HFFc6 (cell line): Measurements from ENCODE around the gene LAMA1. TPM values are rescaled to one million over a fixed set of nuclear protein-coding genes. Genes with fewer than 3 reads are reported as not detected.

Experiments used
- DNase-seq: peaks from one replicate; pipeline ENCODE4 v3.0.0-alpha.2; 2018
- H3K27ac Mint-ChIP-seq: 2 replicates; pipeline ENCODE4 v1.8.0; 2020; ENCODE audit warnings: mild to moderate bottlenecking, mixed read lengths
- H3K27me3 Mint-ChIP-seq: 2 replicates; pipeline ENCODE4 v1.8.0; 2021; ENCODE audit warnings: mild to moderate bottlenecking, moderate library complexity, mixed read lengths; ENCODE audit not compliant: insufficient read depth
- H3K36me3 Mint-ChIP-seq: 2 replicates; pipeline ENCODE4 v1.8.0; 2021; ENCODE audit warnings: low read depth, mixed read lengths
- H3K4me1 Mint-ChIP-seq: 2 replicates; pipeline ENCODE4 v1.8.0; 2020; ENCODE audit warnings: low read depth, mixed read lengths
- H3K4me3 Mint-ChIP-seq: 2 replicates; pipeline ENCODE4 v1.8.0; 2020; ENCODE audit warnings: mild to moderate bottlenecking, moderate library complexity, mixed read lengths
- H3K9me3 Mint-ChIP-seq: 2 replicates; pipeline ENCODE4 v1.8.0; 2020; ENCODE audit warnings: mild to moderate bottlenecking, mixed read lengths
- CTCF ChIP-seq: fragments of 200-600 bp; sonication (generic); IDR thresholded peaks from 2 replicates; pipeline ENCODE4 v1.5.0; 2021; ENCODE audit warnings: antibody characterized with exemption, mild to moderate bottlenecking
- total RNA-seq, 6 experiments: library from RNA; stranded (reverse); fragmentation: NEBNext Ultra II Directional; extraction: Animal tissue kit (Norgen Biotek cat#: 25700); gene quantifications; 2 replicates in 1 of 6; 3 replicates in 5 of 6; pipeline ENCODE4 v1.2.3, GENCODE V29; 2021

LAMA1 gene
- total RNA-seq, 6 experiments from 2014 or later, result 0.12 to 1.5 (median 0.16) TPM

- peaks cover 4% of the 10 kb centered on the region; the same call in 1 of the 2 replicates for H3K36me3 Mint-ChIP-seq
- no peak for DNase-seq
- H3K4me3 Mint-ChIP-seq, result no peak overlapping the region
- peaks cover 3% of the 10 kb centered on the region; the same call in 1 of the 2 replicates for H3K27me3 Mint-ChIP-seq
- H3K4me1 Mint-ChIP-seq, result peaks cover 14% of the 10 kb centered on the region; the same call in 1 of the 2 replicates
- peaks cover 9% of the 10 kb centered on the region for H3K9me3 Mint-ChIP-seq
- no peak overlapping the region for H3K27ac Mint-ChIP-seq
- TF ChIP-seq CTCF, result no peak
These were observed 81.8 kb downstream of the LAMA1 start for GRCh38 chr18:7035807-7036206.

- H3K4me3 Mint-ChIP-seq, result no peak overlapping the region
- DNase-seq, result no peak
- H3K27me3 Mint-ChIP-seq, result peaks cover 3% of the 10 kb centered on the region; the same call in 1 of the 2 replicates
- no peak overlapping the region for H3K27ac Mint-ChIP-seq
- peaks cover 9% of the 10 kb centered on the region for H3K9me3 Mint-ChIP-seq
- peaks cover 14% of the 10 kb centered on the region; the same call in 1 of the 2 replicates for H3K4me1 Mint-ChIP-seq
- peaks cover 4% of the 10 kb centered on the region; the same call in 1 of the 2 replicates for H3K36me3 Mint-ChIP-seq
- TF ChIP-seq CTCF, result no peak
These were observed 82.7 kb downstream of the LAMA1 start for GRCh38 chr18:7034924-7035323.

- no peak for DNase-seq
- no peaks in the 10 kb centered on the region; the same call in 1 of the 2 replicates for H3K4me1 Mint-ChIP-seq
- H3K9me3 Mint-ChIP-seq, result peaks cover 5% of the 10 kb centered on the region; the same call in 1 of the 2 replicates
- no peak for TF ChIP-seq CTCF
- H3K27me3 Mint-ChIP-seq, result no peaks in the 10 kb centered on the region
- H3K36me3 Mint-ChIP-seq, result peaks cover 4% of the 10 kb centered on the region; the same call in 1 of the 2 replicates
- H3K4me3 Mint-ChIP-seq, result no peak overlapping the region
- no peak overlapping the region for H3K27ac Mint-ChIP-seq
These were observed 85.1 kb downstream of the LAMA1 start for GRCh38 chr18:7032537-7032936.

GRCh38 chr18:7028625-7029024 is 89.0 kb downstream of the LAMA1 start:
- DNase-seq, result no peak
- H3K36me3 Mint-ChIP-seq, result no peaks in the 10 kb centered on the region
- no peak for TF ChIP-seq CTCF
- no peak overlapping the region for H3K4me3 Mint-ChIP-seq
- no peak overlapping the region for H3K27ac Mint-ChIP-seq
- H3K4me1 Mint-ChIP-seq, result no peaks in the 10 kb centered on the region
- H3K9me3 Mint-ChIP-seq, result peaks cover 18% of the 10 kb centered on the region
- H3K27me3 Mint-ChIP-seq, result no peaks in the 10 kb centered on the region

GRCh38 chr18:7025194-7025593 is 92.4 kb downstream of the LAMA1 start:
- H3K27ac Mint-ChIP-seq, result no peak overlapping the region
- peaks cover 24% of the 10 kb centered on the region for H3K9me3 Mint-ChIP-seq
- TF ChIP-seq CTCF, result no peak
- H3K36me3 Mint-ChIP-seq, result no peaks in the 10 kb centered on the region
- H3K4me1 Mint-ChIP-seq, result no peaks in the 10 kb centered on the region
- no peaks in the 10 kb centered on the region for H3K27me3 Mint-ChIP-seq
- no peak for DNase-seq
- no peak overlapping the region for H3K4me3 Mint-ChIP-seq

GRCh38 chr18:7023581-7023980 is 94.0 kb downstream of the LAMA1 start:
- Mint-ChIP-seq H3K4me1 (no peaks in the 10 kb centered on the region), H3K27ac (no peak overlapping the region), H3K36me3 (no peaks in the 10 kb centered on the region), H3K4me3 (no peak overlapping the region), H3K9me3 (peaks cover 29% of the 10 kb centered on the region), H3K27me3 (no peaks in the 10 kb centered on the region; the same call in 1 of the 2 replicates)
- DNase-seq, result no peak
- no peak for TF ChIP-seq CTCF
